Activated CD4-positive, alpha-beta T cell treated with anti-CD3 and anti-CD28 coated beads for 24 hours (primary cell): ENCODE measurements around the gene QARS1.

ENCODE experiments used
- DNase-seq, 2 donors: peaks; one replicate each; pipeline ENCODE4 v3.0.0-alpha.2; 2020; ENCODE audit warnings: low read depth in 2 of 2

Gene QARS1

GRCh38 chr3:49053543-49053942, 51.0 kb downstream of the QARS1 start:
- DNase-seq: no peak
